SW 1271 (cell line): ENCODE measurements around the gene RFX8.
"Not testable (repeated sequence)": the region's sequence is repeated elsewhere in the genome, so short reads cannot be mapped to it uniquely, and the experiment has no call there.

Experiments
- DNase-seq, 2 experiments: peaks; one replicate each; lab custom pipeline; 2025; lab: John Stamatoyannopoulos, UW

The RFX8 gene

GRCh38 chr2:101486258-101486701 is 11.4 kb upstream of the RFX8 start:
- no peak for DNase-seq

- DNase-seq, result no peak
Observed at GRCh38 chr2:101485856-101486255, 10.9 kb upstream of the RFX8 start.

GRCh38 chr2:101480764-101481163 is 5.9 kb upstream of the RFX8 start:
- DNase-seq, result no peak

- no peak for DNase-seq
Observed at GRCh38 chr2:101479810-101480209, 4.9 kb upstream of the RFX8 start.

- DNase-seq, result no peak
Observed at GRCh38 chr2:101479328-101479727, 4.4 kb upstream of the RFX8 start.

- no peak for DNase-seq
Observed at GRCh38 chr2:101478181-101479001, 3.5 kb upstream of the RFX8 start.

- no peak for DNase-seq
Observed at GRCh38 chr2:101477556-101477955, 2.6 kb upstream of the RFX8 start.

GRCh38 chr2:101476605-101477208 is 1.8 kb upstream of the RFX8 start:
- no peak for DNase-seq

- DNase-seq, result no peak
Observed at GRCh38 chr2:101473911-101474701, 806 bp downstream of the RFX8 start.

- no peak for DNase-seq
Observed at GRCh38 chr2:101473591-101473910, 1.4 kb downstream of the RFX8 start.

- no peak for DNase-seq
Observed at GRCh38 chr2:101469863-101470262, 5.0 kb downstream of the RFX8 start.

GRCh38 chr2:101467306-101467705 is 7.6 kb downstream of the RFX8 start:
- no peak for DNase-seq

- no peak for DNase-seq
Observed at GRCh38 chr2:101466426-101466825, 8.5 kb downstream of the RFX8 start.

- DNase-seq, result no peak
Observed at GRCh38 chr2:101464841-101465240, 10.1 kb downstream of the RFX8 start.

GRCh38 chr2:101463911-101464641 is 10.8 kb downstream of the RFX8 start:
- DNase-seq, result no peak

- DNase-seq, result no peak
Observed at GRCh38 chr2:101463421-101463820, 11.5 kb downstream of the RFX8 start.

GRCh38 chr2:101461381-101461780 is 13.5 kb downstream of the RFX8 start:
- DNase-seq, result no peak

GRCh38 chr2:101454408-101454807 is 20.5 kb downstream of the RFX8 start:
- not testable (repeated sequence) for DNase-seq

- DNase-seq, result no peak
Observed at GRCh38 chr2:101450965-101451364, 23.9 kb downstream of the RFX8 start.

GRCh38 chr2:101446869-101447268 is 28.0 kb downstream of the RFX8 start:
- DNase-seq, result no peak

- DNase-seq, result no peak
Observed at GRCh38 chr2:101442667-101443061, 32.2 kb downstream of the RFX8 start.

- no peak for DNase-seq
Observed at GRCh38 chr2:101442042-101442666, 32.8 kb downstream of the RFX8 start.
